Loucy (cell line): ENCODE data around the gene SLC35E3.

Experiments
- CTCF ChIP-seq: fragments of 200-600 bp; sonication (generic); conservative IDR thresholded peaks from 2 replicates; pipeline ENCODE4 v1.5.1; 2014; ENCODE audit warnings: mild to moderate bottlenecking, antibody characterized with exemption, low read length
- EZH2phosphoT487 ChIP-seq: fragments of 200-600 bp; IDR thresholded peaks from 2 replicates; pipeline ENCODE4 v1.6.1; 2018; ENCODE audit warnings: antibody characterized with exemption, mild to moderate bottlenecking, moderate library complexity, borderline replicate concordance

- TF ChIP-seq CTCF (no peak), EZH2phosphoT487 (no peak)
Observed at GRCh38 chr12:68794653-68795251, 48.8 kb downstream of the SLC35E3 start.
